ENCODE measurements around the gene SMYD3. TPM values are rescaled to one million over a fixed set of nuclear protein-coding genes. Genes with fewer than 3 reads are reported as not detected.

The SMYD3 gene
- total RNA-seq, 1 donor: 171 TPM

DNA sequence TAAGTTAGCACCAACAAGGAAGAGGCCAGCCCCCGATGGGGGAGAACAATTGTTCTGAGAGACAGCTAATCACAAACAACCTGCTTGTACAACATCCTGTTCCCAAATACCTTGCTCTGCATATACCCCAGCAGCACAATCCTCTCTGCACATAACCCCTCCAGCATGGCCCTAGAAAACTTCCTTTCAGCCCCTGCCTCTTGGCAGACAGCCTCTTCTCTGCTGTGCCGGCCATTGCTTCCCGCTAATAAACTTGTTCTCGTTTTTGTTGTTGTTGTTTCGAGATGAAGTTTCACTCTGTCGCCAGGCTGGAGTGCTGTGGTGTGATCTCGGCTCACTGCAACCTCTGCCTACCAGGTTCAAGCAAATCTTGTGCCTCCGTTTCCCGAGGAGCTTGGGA is 392.7 kb downstream of the SMYD3 start:
- Histone ChIP-seq H2AFZ (ENCODE audit: low read length) (no peak overlapping the region), H3K9me3 (ENCODE audit: low read depth, low read length) (no peaks in the 10 kb centered on the region), H3K4me1 (ENCODE audit: insufficient read depth, low read length) (no peaks in the 10 kb centered on the region), H3K79me2 (ENCODE audit: insufficient read depth, low read length) (no peaks in the 10 kb centered on the region), H3K27me3 (ENCODE audit: insufficient read depth, low read length) (no peaks in the 10 kb centered on the region), H3K36me3 (ENCODE audit: insufficient read depth, low read length) (no peaks in the 10 kb centered on the region), H3K4me2 (ENCODE audit: insufficient read depth, low read length) (no peak overlapping the region), H4K20me1 (ENCODE audit: insufficient read depth, low read length) (no peaks in the 10 kb centered on the region), H3K4me3 (ENCODE audit: insufficient read depth, low read length) (no peak overlapping the region), H3K27ac (ENCODE audit: low read depth, low read length) (no peak overlapping the region)
- DNase-seq (ENCODE audit: insufficient read length, low spot score, missing footprints): no peak
- TF ChIP-seq, protein P1, sequence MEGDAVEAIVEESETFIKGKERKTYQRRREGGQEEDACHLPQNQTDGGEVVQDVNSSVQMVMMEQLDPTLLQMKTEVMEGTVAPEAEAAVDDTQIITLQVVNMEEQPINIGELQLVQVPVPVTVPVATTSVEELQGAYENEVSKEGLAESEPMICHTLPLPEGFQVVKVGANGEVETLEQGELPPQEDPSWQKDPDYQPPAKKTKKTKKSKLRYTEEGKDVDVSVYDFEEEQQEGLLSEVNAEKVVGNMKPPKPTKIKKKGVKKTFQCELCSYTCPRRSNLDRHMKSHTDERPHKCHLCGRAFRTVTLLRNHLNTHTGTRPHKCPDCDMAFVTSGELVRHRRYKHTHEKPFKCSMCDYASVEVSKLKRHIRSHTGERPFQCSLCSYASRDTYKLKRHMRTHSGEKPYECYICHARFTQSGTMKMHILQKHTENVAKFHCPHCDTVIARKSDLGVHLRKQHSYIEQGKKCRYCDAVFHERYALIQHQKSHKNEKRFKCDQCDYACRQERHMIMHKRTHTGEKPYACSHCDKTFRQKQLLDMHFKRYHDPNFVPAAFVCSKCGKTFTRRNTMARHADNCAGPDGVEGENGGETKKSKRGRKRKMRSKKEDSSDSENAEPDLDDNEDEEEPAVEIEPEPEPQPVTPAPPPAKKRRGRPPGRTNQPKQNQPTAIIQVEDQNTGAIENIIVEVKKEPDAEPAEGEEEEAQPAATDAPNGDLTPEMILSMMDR (IDR thresholded peaks at IDR 0.05; ENCODE audit: extremely low read depth, low read depth, low read length): no peak

DNA sequence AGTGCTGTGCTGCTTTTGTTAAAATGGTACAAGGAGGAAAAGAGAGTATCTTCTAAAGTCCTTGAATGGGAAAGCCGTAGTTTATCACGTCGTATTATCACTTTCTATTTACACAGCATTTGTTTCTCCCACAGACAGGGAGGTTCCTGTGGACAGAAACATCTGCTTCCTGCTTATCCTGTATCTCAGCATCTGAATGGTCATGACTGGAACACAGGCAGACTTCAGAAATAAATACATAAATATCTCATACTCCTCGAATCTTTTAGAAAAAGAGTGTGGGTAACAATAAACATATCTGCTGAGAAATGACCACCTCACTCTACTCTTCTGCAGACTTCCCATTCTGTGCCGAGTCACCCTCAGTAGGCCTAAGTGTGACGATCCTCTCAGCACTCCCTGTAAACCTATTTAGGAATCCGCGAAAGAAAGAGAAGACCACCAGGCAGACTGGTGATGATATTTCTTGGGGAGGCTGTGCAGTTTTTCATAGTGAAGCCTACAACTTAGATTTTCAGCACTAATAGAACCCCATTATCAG is 393.5 kb downstream of the SMYD3 start:
- no peaks in the 10 kb centered on the region for H3K27me3 ChIP-seq (ENCODE audit: insufficient read depth, low read length)
- no peaks in the 10 kb centered on the region for H3K36me3 ChIP-seq (ENCODE audit: insufficient read depth, low read length)
- DNase-seq (ENCODE audit: insufficient read length, low spot score, missing footprints): no peak
- H3K9me3 ChIP-seq (ENCODE audit: low read depth, low read length): no peaks in the 10 kb centered on the region
- H3K4me2 ChIP-seq (ENCODE audit: insufficient read depth, low read length): no peak overlapping the region
- no peaks in the 10 kb centered on the region for H4K20me1 ChIP-seq (ENCODE audit: insufficient read depth, low read length)
- no peaks in the 10 kb centered on the region for H3K4me1 ChIP-seq (ENCODE audit: insufficient read depth, low read length)
- H3K4me3 ChIP-seq (ENCODE audit: insufficient read depth, low read length): no peak overlapping the region
- TF ChIP-seq, protein P1 (IDR thresholded peaks at IDR 0.05; ENCODE audit: extremely low read depth, low read depth, low read length): no peak
- no peaks in the 10 kb centered on the region for H3K79me2 ChIP-seq (ENCODE audit: insufficient read depth, low read length)
- H2AFZ ChIP-seq (ENCODE audit: low read length): no peak overlapping the region
- H3K27ac ChIP-seq (ENCODE audit: low read depth, low read length): no peak overlapping the region

DNA sequence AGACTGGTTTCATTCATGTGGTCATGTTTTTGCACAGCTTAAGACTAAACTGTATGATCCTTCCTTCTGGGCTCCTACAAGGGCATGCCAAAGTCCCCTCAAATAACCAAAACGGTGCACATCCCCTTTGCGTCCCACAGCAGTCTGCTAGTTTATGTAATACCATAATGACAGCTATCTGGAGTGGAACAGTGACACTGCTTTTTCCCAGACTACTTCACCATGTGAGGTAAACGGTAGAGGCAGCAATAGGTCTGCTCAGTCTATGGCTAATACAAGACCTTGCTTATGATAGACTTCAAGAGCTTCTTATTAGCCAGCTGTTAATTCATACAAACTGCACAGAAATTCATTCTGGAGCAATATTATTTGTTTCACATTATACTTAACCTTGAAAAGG is 395.5 kb downstream of the SMYD3 start:
- H4K20me1 ChIP-seq (ENCODE audit: insufficient read depth, low read length): no peaks in the 10 kb centered on the region
- H3K9me3 ChIP-seq (ENCODE audit: low read depth, low read length): no peaks in the 10 kb centered on the region
- no peaks in the 10 kb centered on the region for H3K27me3 ChIP-seq (ENCODE audit: insufficient read depth, low read length)
- peaks cover 6% of the 10 kb centered on the region for H3K4me1 ChIP-seq (ENCODE audit: insufficient read depth, low read length)
- no peak overlapping the region for H2AFZ ChIP-seq (ENCODE audit: low read length)
- no peak overlapping the region for H3K4me2 ChIP-seq (ENCODE audit: insufficient read depth, low read length)
- no peaks in the 10 kb centered on the region for H3K36me3 ChIP-seq (ENCODE audit: insufficient read depth, low read length)
- H3K27ac ChIP-seq (ENCODE audit: low read depth, low read length): no peak overlapping the region
- TF ChIP-seq, protein P1 (IDR thresholded peaks at IDR 0.05; ENCODE audit: extremely low read depth, low read depth, low read length): no peak
- no peak overlapping the region for H3K4me3 ChIP-seq (ENCODE audit: insufficient read depth, low read length)
- H3K79me2 ChIP-seq (ENCODE audit: insufficient read depth, low read length): no peaks in the 10 kb centered on the region
- no peak for DNase-seq (ENCODE audit: insufficient read length, low spot score, missing footprints)

DNA sequence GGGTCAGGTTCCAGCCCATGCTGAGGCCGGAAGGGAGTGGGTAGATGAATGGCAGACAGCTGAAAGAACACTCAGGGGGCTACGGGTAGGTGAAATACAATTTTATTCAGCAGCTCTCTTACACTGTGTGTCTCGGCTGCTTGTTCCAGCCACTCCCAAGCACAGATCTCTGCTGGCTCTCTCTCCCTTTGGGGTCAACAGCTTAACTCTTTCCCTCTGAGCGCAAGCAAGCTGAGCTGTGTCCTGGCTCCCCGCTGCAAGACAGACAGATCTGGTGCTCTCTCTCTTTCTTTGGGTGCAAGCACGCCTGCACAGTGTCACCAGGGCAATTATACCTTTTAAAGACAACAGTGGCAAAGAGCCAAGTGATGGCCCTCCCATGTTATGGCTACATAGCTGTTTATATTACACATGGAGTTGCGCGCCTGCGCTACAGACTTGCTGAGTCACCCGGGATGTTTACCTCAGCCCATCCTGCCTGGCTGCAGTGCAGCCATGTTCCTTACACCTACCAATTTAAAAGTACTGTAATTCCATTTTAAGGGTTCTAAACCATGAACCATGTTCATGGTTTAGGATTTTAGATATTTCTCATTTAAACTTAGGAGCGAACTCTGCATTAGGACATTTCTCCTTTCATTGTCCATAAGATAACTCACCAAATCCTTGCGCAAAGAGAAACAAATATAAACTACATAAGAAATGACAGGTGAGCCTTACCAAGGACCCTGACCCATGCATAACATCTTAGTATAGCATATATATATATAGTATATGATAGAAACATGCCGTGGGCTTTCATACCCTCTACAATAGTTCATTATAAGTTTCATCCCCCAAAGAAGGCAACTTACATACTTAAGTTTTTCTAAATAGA is 396.5 kb downstream of the SMYD3 start:
- Histone ChIP-seq H3K4me2 (ENCODE audit: insufficient read depth, low read length) (no peak overlapping the region), H3K27me3 (ENCODE audit: insufficient read depth, low read length) (no peaks in the 10 kb centered on the region), H3K9me3 (ENCODE audit: low read depth, low read length) (no peaks in the 10 kb centered on the region), H4K20me1 (ENCODE audit: insufficient read depth, low read length) (no peaks in the 10 kb centered on the region), H3K4me3 (ENCODE audit: insufficient read depth, low read length) (no peak overlapping the region), H3K36me3 (ENCODE audit: insufficient read depth, low read length) (no peaks in the 10 kb centered on the region), H3K27ac (ENCODE audit: low read depth, low read length) (no peak overlapping the region), H2AFZ (ENCODE audit: low read length) (no peak overlapping the region), H3K79me2 (ENCODE audit: insufficient read depth, low read length) (no peaks in the 10 kb centered on the region), H3K4me1 (ENCODE audit: insufficient read depth, low read length) (peaks cover 6% of the 10 kb centered on the region)
- DNase-seq (ENCODE audit: insufficient read length, low spot score, missing footprints): no peak
- TF ChIP-seq, protein P1 (IDR thresholded peaks at IDR 0.05; ENCODE audit: extremely low read depth, low read depth, low read length): no peak
